HG03060 (cell line): Measurements from ENCODE around the gene CALCOCO2.
"Not testable (repeated sequence)": the region's sequence is repeated elsewhere in the genome, so short reads cannot be mapped to it uniquely, and the experiment has no call there.

Experiments used
- ATAC-seq: cut with Tn5 transposase; IDR thresholded peaks from one replicate; pipeline ENCODE4 v1.9.1; 2021; ENCODE audit warnings: low read depth, moderate number of reproducible peaks; ENCODE audit not compliant: unreplicated experiment

Gene CALCOCO2

GRCh38 chr17:48871551-48872351 lies 40.9 kb downstream of the CALCOCO2 start:
- no peak for ATAC-seq

DNA sequence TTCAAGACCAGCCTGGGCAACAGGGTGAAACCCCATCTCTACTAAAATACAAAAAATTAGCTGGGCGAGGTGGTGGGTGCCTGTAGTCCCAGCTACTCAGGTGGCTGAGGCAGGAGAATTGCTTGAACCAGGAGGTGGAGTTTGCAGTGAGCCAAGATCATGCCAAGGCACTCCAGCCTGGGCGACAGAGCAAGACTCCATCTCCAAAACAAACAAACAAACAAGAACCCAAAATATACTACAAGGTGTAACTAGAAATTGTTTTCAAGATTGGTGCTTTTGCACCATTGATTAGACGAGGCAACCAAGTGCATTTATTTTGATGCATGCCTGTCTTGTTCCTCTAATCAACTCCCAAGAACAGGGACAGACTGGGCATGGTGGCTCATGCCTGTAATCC lies 41.6 kb downstream of the CALCOCO2 start:
- ATAC-seq, result not testable (repeated sequence)

DNA sequence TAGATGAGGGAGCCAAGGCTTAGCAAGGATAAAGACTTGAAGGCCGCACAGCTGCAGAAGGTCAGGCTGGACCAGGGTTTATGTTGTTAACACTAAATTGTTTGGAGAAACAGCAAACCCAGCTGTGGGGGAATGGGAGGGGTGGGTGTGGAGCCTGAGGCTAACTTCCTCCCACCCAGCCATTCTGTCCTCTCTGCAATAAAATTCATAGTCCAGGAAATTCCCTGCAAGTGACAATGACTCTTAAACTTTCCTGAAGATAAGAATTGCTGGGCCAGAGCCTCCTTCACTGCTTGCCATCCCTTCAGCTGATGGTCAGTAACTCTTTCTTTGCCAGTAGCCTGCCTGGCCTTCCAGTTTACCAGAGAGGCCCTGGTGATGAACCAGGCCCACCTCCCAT lies 42.4 kb downstream of the CALCOCO2 start:
- no peak for ATAC-seq

GRCh38 chr17:48873696-48874443 lies 43.0 kb downstream of the CALCOCO2 start:
- no peak for ATAC-seq

DNA sequence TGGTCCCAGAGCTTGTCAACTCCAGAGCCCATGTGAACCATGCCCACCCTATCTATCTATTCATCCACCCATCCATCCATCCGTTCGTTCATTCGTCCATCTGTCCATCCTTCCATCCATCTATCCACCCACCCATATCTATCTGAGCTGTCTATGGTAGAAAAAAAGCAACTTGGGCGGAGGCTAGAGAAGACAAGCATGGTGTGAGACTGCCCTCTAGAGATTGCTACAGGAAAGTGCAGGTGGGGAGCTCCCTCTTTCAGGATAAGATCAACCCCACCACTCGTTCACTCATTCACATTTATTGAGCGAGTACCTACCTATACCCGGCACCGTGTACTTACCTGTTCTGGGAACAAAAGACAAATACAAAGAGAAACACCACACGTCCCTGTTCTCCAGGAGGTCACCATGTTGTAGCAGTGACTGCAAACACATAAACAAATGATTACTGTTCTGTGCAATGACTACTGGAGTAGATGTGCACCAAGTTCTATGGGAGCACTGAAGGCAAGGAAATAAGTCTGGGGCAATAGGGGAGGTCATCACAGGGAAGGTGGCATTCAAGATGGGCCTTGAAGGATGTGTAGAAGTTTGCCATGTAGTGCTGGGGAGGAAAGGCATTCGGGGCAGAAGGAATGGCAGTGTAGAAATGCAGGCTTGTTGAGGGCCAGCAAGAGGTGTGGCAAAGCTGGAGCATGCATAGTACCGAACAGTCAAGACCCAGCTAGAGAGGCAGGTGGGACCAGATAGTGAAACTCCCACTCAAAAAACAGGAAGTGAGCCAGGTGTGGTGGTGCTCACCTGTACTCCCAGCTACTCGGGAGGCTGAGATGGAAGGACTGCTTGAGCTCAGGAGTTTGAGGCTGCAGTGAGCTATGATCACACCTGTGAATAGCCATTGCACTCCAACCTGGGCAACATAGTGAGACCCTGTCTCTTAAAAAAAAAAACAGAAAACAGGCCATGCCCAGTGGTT lies 48.4 kb downstream of the CALCOCO2 start:
- no peak for ATAC-seq

DNA sequence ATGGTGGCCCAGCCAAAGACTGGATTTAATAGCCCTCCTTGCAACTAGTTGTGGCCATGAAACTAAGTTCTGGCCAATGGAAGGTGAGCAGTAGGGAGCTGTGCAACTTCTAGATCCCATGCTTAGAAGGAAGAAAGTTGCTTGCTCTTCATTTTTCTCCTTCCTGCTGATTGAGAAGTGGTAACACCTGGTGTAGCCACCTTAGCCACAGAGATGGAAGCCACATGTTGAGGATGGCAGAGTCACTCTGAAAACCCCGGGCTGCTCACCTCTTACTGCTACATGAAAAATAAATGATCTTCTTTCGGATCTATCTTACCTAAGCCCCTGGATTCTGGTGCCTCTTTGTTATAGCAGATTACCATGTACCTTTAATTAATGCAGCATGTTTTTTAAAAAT lies 51.4 kb downstream of the CALCOCO2 start:
- no peak for ATAC-seq

- no peak for ATAC-seq
Measured at GRCh38 chr17:48883171-48883570, 52.3 kb downstream of the CALCOCO2 start.

DNA sequence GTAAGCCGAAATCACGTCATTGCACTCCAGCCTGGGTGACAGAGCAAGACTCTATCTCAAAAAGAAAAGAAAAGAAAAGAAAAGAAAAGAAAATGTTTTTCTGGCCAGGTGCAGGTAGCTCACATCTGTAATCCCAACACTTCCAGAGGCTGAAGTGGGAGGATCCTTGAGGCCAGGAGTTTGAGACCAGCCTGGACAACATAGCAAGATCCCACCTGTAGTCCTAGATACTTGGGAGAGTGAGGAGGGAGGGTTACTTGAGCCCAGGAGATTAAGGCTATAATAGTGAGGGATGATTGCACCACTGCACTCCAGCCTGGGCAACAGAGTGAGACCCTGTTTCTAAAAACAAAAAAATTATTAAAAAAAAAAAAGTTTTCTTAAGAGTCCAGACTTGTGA lies 59.3 kb downstream of the CALCOCO2 start:
- ATAC-seq, result no peak

- no peak for ATAC-seq
Measured at GRCh38 chr17:48892940-48893645, 62.3 kb downstream of the CALCOCO2 start.

- no peak for ATAC-seq
Measured at GRCh38 chr17:48893646-48894508, 63.0 kb downstream of the CALCOCO2 start.

DNA sequence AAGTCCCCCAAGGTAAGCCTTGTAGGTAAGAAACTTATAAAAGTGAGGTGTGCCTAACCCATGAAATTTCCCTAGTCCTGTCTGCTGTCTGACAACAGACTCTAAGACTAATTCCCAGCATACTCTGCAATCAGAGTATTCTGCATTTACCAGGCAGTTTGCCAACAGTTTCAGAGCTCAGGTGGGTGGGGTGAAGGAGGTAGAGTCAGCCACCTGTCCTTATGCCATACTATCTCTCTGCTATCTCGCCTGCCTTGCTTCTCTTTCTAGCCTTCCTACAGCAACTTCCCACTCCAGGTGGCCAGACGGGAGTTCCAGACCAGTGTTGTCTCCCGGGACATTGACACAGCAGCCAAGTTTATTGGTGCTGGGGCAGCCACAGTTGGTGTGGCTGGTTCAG lies 64.1 kb downstream of the CALCOCO2 start:
- no peak for ATAC-seq

GRCh38 chr17:48901241-48901640 lies 70.4 kb downstream of the CALCOCO2 start:
- no peak for ATAC-seq

GRCh38 chr17:48903401-48903800 lies 72.6 kb downstream of the CALCOCO2 start:
- no peak for ATAC-seq

DNA sequence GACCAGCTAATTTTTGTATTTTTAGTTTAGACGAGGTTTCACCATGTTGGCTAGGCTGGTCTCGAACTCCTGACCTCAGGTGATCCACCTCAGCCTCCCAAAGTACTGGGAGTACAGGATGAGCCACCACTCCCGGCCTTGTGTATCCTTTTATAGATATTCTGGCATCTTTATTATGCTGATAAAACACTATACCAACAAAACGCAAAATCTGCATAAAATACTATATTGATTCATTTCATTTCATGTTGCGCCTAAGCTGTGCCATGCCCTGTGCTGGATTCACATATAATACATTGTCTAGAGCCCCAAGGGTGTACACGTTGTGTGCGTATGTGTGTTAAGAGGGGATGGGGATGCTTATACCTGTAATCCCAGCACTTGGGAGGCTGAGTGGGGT lies 73.6 kb downstream of the CALCOCO2 start:
- no peak for ATAC-seq

GRCh38 chr17:48905987-48906515 lies 75.2 kb downstream of the CALCOCO2 start:
- no peak for ATAC-seq

- no peak for ATAC-seq
Measured at GRCh38 chr17:48907713-48908046, 76.8 kb downstream of the CALCOCO2 start.

- ATAC-seq, result peak; percentile 54
Measured at GRCh38 chr17:48908047-48908843, 77.4 kb downstream of the CALCOCO2 start, which contains the start of gene UBE2Z. UBE2Z (plus strand) TSS chr17:48908407; CDS start chr17:48908504, 97 bp downstream.

- no peak for ATAC-seq
Measured at GRCh38 chr17:48908853-48909394, 78.1 kb downstream of the CALCOCO2 start.
